Measurements from ENCODE around the gene TAS2R50.

- TF ChIP-seq CTCF (IDR thresholded peaks at IDR 0.05; ENCODE audit: extremely low read depth in 1 of 2, insufficient read depth in 1 of 2, low read depth in 1 of 2, low read length in 2 of 2) (no peak), MYC (IDR thresholded peaks at IDR 0.05; ENCODE audit: low read depth, low read length) (no peak), POLR2A (IDR thresholded peaks at IDR 0.05; ENCODE audit: low read depth, low read length) (no peak), POLR2AphosphoS5 (IDR thresholded peaks at IDR 0.05; ENCODE audit: insufficient read depth, low read depth, low read length) (no peak), FOS (IDR thresholded peaks at IDR 0.05; ENCODE audit: borderline replicate concordance, insufficient read depth, low read length) (no peak), EZH2 (IDR thresholded peaks at IDR 0.05; ENCODE audit: borderline replicate concordance, low read depth, low read length, severe bottlenecking) (no peak), GATA2 (IDR thresholded peaks at IDR 0.05; ENCODE audit: insufficient read depth, insufficient read length, low read depth, low read length) (no peak), MAX (IDR thresholded peaks at IDR 0.05; ENCODE audit: insufficient read depth, insufficient read length) (no peak)
Measured at GRCh38 chr12:11014234-11014633, 27.5 kb upstream of the TAS2R50 start.
